ENCODE results near the gene SLC25A3.
"Not testable (repeated sequence)": the region's sequence is repeated elsewhere in the genome, so short reads cannot be mapped to it uniquely, and the experiment has no call there.

Gene SLC25A3

GRCh38 chr12:98635657-98636323, 42.3 kb downstream of the SLC25A3 start:
- H3K27ac ChIP-seq, result no peak overlapping the region

GRCh38 chr12:98637068-98637467, 43.6 kb downstream of the SLC25A3 start:
- no peak for TF ChIP-seq CTCF (conservative IDR thresholded peaks at IDR 0.05)
- H3K27ac ChIP-seq, result no peak overlapping the region

More at GRCh38 chr12:98635657-98636323, 42.3 kb downstream of the SLC25A3 start:
- no peak for TF ChIP-seq CTCF (conservative IDR thresholded peaks at IDR 0.05)

GRCh38 chr12:98638009-98638408, 44.5 kb downstream of the SLC25A3 start:
- TF ChIP-seq CTCF (conservative IDR thresholded peaks at IDR 0.05), result no peak
- no peak overlapping the region for H3K27ac ChIP-seq

- H3K27ac ChIP-seq, result no peak overlapping the region
- no peak for TF ChIP-seq CTCF (conservative IDR thresholded peaks at IDR 0.05)
These were observed 46.0 kb downstream of the SLC25A3 start for GRCh38 chr12:98639491-98639890.

- H3K27ac ChIP-seq, result not testable (repeated sequence)
These were observed 49.3 kb downstream of the SLC25A3 start for GRCh38 chr12:98642801-98643200.

- peak; percentile 19; the same call in 1 of the 2 replicates for TF ChIP-seq CTCF (conservative IDR thresholded peaks at IDR 0.05)
- peak overlapping the region; percentile 74 for H3K27ac ChIP-seq
These were observed 50.9 kb downstream of the SLC25A3 start for GRCh38 chr12:98644433-98644711.

- H3K27ac ChIP-seq, result peak within 1 kb of the TSS; percentile 74
- TF ChIP-seq CTCF (conservative IDR thresholded peaks at IDR 0.05), result no peak
These were observed 51.5 kb downstream of the SLC25A3 start, which contains the start of the genes APAF1 and IKBIP for GRCh38 chr12:98644712-98645571. TSS of gene APAF1 (plus strand) at chr12:98645290. CDS start at chr12:98648360, 3,070 bp downstream. TSS of gene IKBIP (minus strand) at chr12:98644788. CDS start at chr12:98644701, 87 bp downstream.

All from VCaP (cell line).